Pulmonary artery endothelial cell (primary cell): Measurements from ENCODE around the gene ECM2. TPM values are rescaled to one million over a fixed set of nuclear protein-coding genes. Genes with fewer than 3 reads are reported as not detected.

ENCODE experiments used
- DNase-seq: peaks from one replicate; pipeline ENCODE4 v3.0.0-alpha.2; 2011; ENCODE audit warnings: low read depth, low spot score
- total RNA-seq: library from RNA; depleted of rRNA; stranded (reverse); fragments of >200 nt; gene quantifications from 2 replicates; pipeline ENCODE4 v1.2.3, GENCODE V29; 2014

The ECM2 gene
- total RNA-seq, 1 donor from 2014 or later = 0.13 TPM

GRCh38 chr9:92501671-92502393, 34.0 kb downstream of the ECM2 start:
- no peak for DNase-seq

GRCh38 chr9:92500725-92501124, 35.1 kb downstream of the ECM2 start:
- no peak for DNase-seq

- DNase-seq = no peak
Observed at GRCh38 chr9:92499701-92500100, 36.1 kb downstream of the ECM2 start.

GRCh38 chr9:92496396-92497176, 39.2 kb downstream of the ECM2 start:
- DNase-seq = no peak

GRCh38 chr9:92494856-92495255, 40.9 kb downstream of the ECM2 start:
- no peak for DNase-seq

- no peak for DNase-seq
Observed at GRCh38 chr9:92493749-92494387, 41.9 kb downstream of the ECM2 start.

- DNase-seq = no peak
Observed at GRCh38 chr9:92492781-92493401, 42.9 kb downstream of the ECM2 start.

- DNase-seq = no peak
Observed at GRCh38 chr9:92488681-92489550, 46.9 kb downstream of the ECM2 start.

GRCh38 chr9:92486371-92486770, 49.4 kb downstream of the ECM2 start:
- no peak for DNase-seq

GRCh38 chr9:92484563-92484962, 51.2 kb downstream of the ECM2 start:
- no peak for DNase-seq

- no peak for DNase-seq
Observed at GRCh38 chr9:92483627-92484545, 51.9 kb downstream of the ECM2 start.

- no peak for DNase-seq
Observed at GRCh38 chr9:92482805-92483204, 53.0 kb downstream of the ECM2 start.

GRCh38 chr9:92482329-92482728, 53.5 kb downstream of the ECM2 start, which contains the start of gene ASPN:
TSS of gene ASPN (minus strand) at chr9:92482506.
- no peak for DNase-seq

- no peak for DNase-seq
Observed at GRCh38 chr9:92480986-92481633, 54.7 kb downstream of the ECM2 start.

GRCh38 chr9:92480291-92480771, 55.5 kb downstream of the ECM2 start:
- peak; percentile 15 for DNase-seq

- no peak for DNase-seq
Observed at GRCh38 chr9:92479346-92479745, 56.4 kb downstream of the ECM2 start.

GRCh38 chr9:92478783-92479182, 57.0 kb downstream of the ECM2 start:
- DNase-seq = no peak

- DNase-seq = no peak
Observed at GRCh38 chr9:92476962-92477361, 58.8 kb downstream of the ECM2 start.

- DNase-seq = no peak
Observed at GRCh38 chr9:92474587-92474986, 61.2 kb downstream of the ECM2 start.
